MM.1S (cell line): ENCODE data around the gene MYH14.

ENCODE experiments used
- DNase-seq: peaks from one replicate; pipeline ENCODE4 v3.0.0-alpha.2; 2015
- H2AFZ ChIP-seq: fragments of 300-600 bp; sonication (generic); 2 replicates; pipeline ENCODE4 v1.6.0; 2016; ENCODE audit warnings: antibody characterized with exemption, low read length
- H3F3A ChIP-seq: fragments of 300-600 bp; sonication (generic); 2 replicates; pipeline ENCODE4 v1.6.1; 2016; ENCODE audit warnings: mild to moderate bottlenecking, antibody characterized with exemption, low read length, moderate library complexity, mixed read lengths; ENCODE audit not compliant: insufficient read depth
- H3K27ac ChIP-seq: fragments of 300-600 bp; sonication (generic); 2 replicates; pipeline ENCODE4 v1.5.1; 2016; ENCODE audit warnings: mild to moderate bottlenecking, low read length
- H3K27me3 ChIP-seq: fragments of 300-600 bp; sonication (generic); replicated peaks from 2 replicates; pipeline ENCODE4 v1.6.0; 2016; ENCODE audit warnings: low read length; ENCODE audit not compliant: insufficient read depth
- H3K36me3 ChIP-seq: fragments of 300-600 bp; sonication (generic); replicated peaks from 2 replicates; pipeline ENCODE4 v1.6.1; 2016; ENCODE audit warnings: mild to moderate bottlenecking, low read length, mixed read lengths; ENCODE audit not compliant: insufficient read depth
- H3K4me1 ChIP-seq: fragments of 300-600 bp; sonication (generic); 2 replicates; pipeline ENCODE4 v1.6.1; 2016; ENCODE audit warnings: low read length, mixed read lengths
- H3K4me2 ChIP-seq: fragments of 300-600 bp; sonication (generic); 2 replicates; pipeline ENCODE4 v1.6.0; 2016; ENCODE audit warnings: low read depth, low read length
- H3K4me3 ChIP-seq: fragments of 300-600 bp; sonication (generic); 2 replicates; pipeline ENCODE4 v1.5.1; 2016; ENCODE audit warnings: low read length, mixed read lengths
- H3K79me2 ChIP-seq: fragments of 300-600 bp; sonication (generic); 2 replicates; pipeline ENCODE4 v1.6.1; 2016; ENCODE audit warnings: mixed run types, low read length, mixed read lengths
- H3K9ac ChIP-seq: fragments of 300-600 bp; sonication (generic); 2 replicates; pipeline ENCODE4 v1.6.1; 2016; ENCODE audit warnings: low read length, mixed read lengths
- H3K9me2 ChIP-seq: fragments of 300-600 bp; sonication (generic); replicated peaks from 2 replicates; pipeline ENCODE4 v1.6.1; 2016; ENCODE audit warnings: mild to moderate bottlenecking, low read length, mixed read lengths; ENCODE audit not compliant: insufficient read depth
- H3K9me3 ChIP-seq: fragments of 300-600 bp; sonication (generic); replicated peaks from 2 replicates; pipeline ENCODE4 v1.6.1; 2016; ENCODE audit warnings: mild to moderate bottlenecking, low read length, mixed read lengths; ENCODE audit not compliant: insufficient read depth
- H4K20me1 ChIP-seq: fragments of 300-600 bp; sonication (generic); 2 replicates; pipeline ENCODE4 v1.6.1; 2016; ENCODE audit warnings: mild to moderate bottlenecking, low read length, moderate library complexity, mixed read lengths; ENCODE audit not compliant: insufficient read depth
- CTCF ChIP-seq: fragments of 300-600 bp; sonication (generic); IDR thresholded peaks from 2 replicates; pipeline ENCODE4 v1.5.1; 2016; ENCODE audit warnings: antibody characterized with exemption, low read length, mixed read lengths
- EZH2 ChIP-seq: fragments of 300-600 bp; sonication (generic); optimal IDR thresholded peaks from 2 replicates; pipeline ENCODE3; 2017; ENCODE audit warnings: low read depth, mild to moderate bottlenecking, antibody characterized with exemption, low read length, mixed read lengths
- EZH2phosphoT487 ChIP-seq: fragments of 300-600 bp; sonication (generic); IDR thresholded peaks from 2 replicates; pipeline ENCODE4 v1.6.1; 2018; ENCODE audit warnings: antibody characterized with exemption, low read length

MYH14 gene

DNA sequence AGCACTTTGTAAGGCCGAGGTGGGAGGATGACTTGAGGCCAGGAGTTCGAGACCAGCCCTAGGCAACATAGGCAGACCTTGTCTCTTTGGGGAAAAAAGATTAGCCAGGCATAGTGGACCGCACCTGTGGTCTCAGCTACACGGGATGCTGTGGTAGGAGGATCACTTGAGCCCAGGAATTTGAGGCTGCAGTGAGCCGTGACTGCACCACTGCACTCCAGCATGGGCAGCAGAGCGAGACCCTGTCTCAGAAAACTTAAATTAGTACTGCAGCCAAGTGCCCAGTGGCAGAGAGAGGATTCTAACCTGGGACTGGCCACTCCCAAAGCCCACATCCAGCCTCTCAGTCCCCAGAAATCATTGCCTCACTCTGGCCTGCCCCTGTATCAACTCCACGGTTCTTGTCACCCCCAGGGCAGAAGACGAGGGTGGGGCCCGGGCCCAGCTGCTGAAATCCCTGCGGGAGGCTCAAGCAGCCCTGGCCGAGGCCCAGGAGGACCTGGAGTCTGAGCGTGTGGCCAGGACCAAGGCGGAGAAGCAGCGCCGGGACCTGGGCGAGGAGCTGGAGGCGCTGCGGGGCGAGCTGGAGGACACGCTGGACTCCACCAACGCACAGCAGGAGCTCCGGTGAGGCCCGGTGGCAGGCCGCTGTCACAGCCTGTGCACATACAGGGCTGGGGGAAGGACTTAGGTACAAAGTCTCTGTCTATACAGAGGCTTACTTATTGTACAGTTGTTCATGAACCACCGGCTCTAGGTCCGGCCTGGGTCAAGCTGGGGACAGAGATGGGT is 72.4 kb downstream of the MYH14 start:
- Histone ChIP-seq H3K9me3 (no peaks in the 10 kb centered on the region), H3K9me2 (no peaks in the 10 kb centered on the region), H3K36me3 (no peaks in the 10 kb centered on the region), H3K27me3 (peaks cover 76% of the 10 kb centered on the region), H3K4me2 (no peak overlapping the region), H3K4me1 (no peaks in the 10 kb centered on the region), H2AFZ (no peak overlapping the region), H3K9ac (no peak overlapping the region), H3K27ac (no peak overlapping the region), H4K20me1 (no peaks in the 10 kb centered on the region), H3F3A (no peaks in the 10 kb centered on the region), H3K79me2 (no peaks in the 10 kb centered on the region), H3K4me3 (no peak overlapping the region)
- TF ChIP-seq EZH2 = no peak
- TF ChIP-seq CTCF = no peak
- no peak for TF ChIP-seq EZH2phosphoT487
- no peak for DNase-seq

GRCh38 chr19:50276370-50277063 is 73.1 kb downstream of the MYH14 start:
- Histone ChIP-seq H3K9me2 (no peaks in the 10 kb centered on the region), H3K4me1 (no peaks in the 10 kb centered on the region), H3K27ac (no peak overlapping the region), H3F3A (no peaks in the 10 kb centered on the region), H3K4me3 (no peak overlapping the region), H4K20me1 (no peaks in the 10 kb centered on the region), H3K4me2 (no peak overlapping the region), H2AFZ (no peak overlapping the region), H3K79me2 (no peaks in the 10 kb centered on the region), H3K36me3 (no peaks in the 10 kb centered on the region), H3K9ac (no peak overlapping the region), H3K9me3 (no peaks in the 10 kb centered on the region), H3K27me3 (peaks cover 76% of the 10 kb centered on the region)
- TF ChIP-seq EZH2phosphoT487 (no peak), CTCF (no peak), EZH2 (no peak)
- no peak for DNase-seq

GRCh38 chr19:50277966-50278580 is 74.7 kb downstream of the MYH14 start:
- H3K9me3 ChIP-seq = no peaks in the 10 kb centered on the region
- no peaks in the 10 kb centered on the region for H4K20me1 ChIP-seq
- no peak overlapping the region for H3K4me3 ChIP-seq
- H3K27me3 ChIP-seq = peaks cover 80% of the 10 kb centered on the region
- no peaks in the 10 kb centered on the region for H3F3A ChIP-seq
- H3K79me2 ChIP-seq = no peaks in the 10 kb centered on the region
- no peaks in the 10 kb centered on the region for H3K4me1 ChIP-seq
- DNase-seq = no peak
- H3K9me2 ChIP-seq = no peaks in the 10 kb centered on the region
- no peak overlapping the region for H3K27ac ChIP-seq
- H2AFZ ChIP-seq = no peak overlapping the region
- no peak overlapping the region for H3K4me2 ChIP-seq
- TF ChIP-seq CTCF = no peak
- TF ChIP-seq EZH2phosphoT487 = no peak
- TF ChIP-seq EZH2 = no peak
- no peak overlapping the region for H3K9ac ChIP-seq
- no peaks in the 10 kb centered on the region for H3K36me3 ChIP-seq
